Psoas muscle (tissue), 8 donors: ENCODE measurements around the gene MMP28. TPM values are rescaled to one million over a fixed set of nuclear protein-coding genes. Genes with fewer than 3 reads are reported as not detected.

Experiments
- ATAC-seq, 4 donors: fragments of 200-7000 bp; cut with Tn5 transposase; one replicate each; pipeline ENCODE4 v1.9.1; 2020; ENCODE audit warnings: moderate library complexity in 3 of 4, mild to moderate bottlenecking in 2 of 4
- DNase-seq, 2 donors: peaks; one replicate each; pipeline ENCODE4 v3.0.0-alpha.2; 2020
- H3K27ac ChIP-seq: fragments of 200-600 bp; one replicate; pipeline ENCODE4 v1.8.0; 2022
- H3K27me3 ChIP-seq, 3 donors: fragments of 200-600 bp in 1 of 3; one replicate each; pipeline versions ENCODE4 v1.6.1 to v1.8.0; 2013 to 2022; ENCODE audit warnings: low read length in 2 of 3, mild to moderate bottlenecking in 2 of 3, moderate library complexity in 1 of 3; ENCODE audit not compliant: insufficient read depth in 3 of 3
- H3K36me3 ChIP-seq, 2 donors: fragments of 200-600 bp in 1 of 2; one replicate each; pipeline versions ENCODE4 v1.6.1 to v1.8.0; 2013 to 2022; ENCODE audit warnings: low read depth in 1 of 2, mild to moderate bottlenecking in 1 of 2, moderate library complexity in 1 of 2; ENCODE audit not compliant: insufficient read depth in 1 of 2
- H3K4me1 ChIP-seq: fragments of 200-600 bp; one replicate; pipeline ENCODE4 v1.8.0; 2022
- H3K4me3 ChIP-seq: fragments of 200-600 bp; one replicate; pipeline ENCODE4 v1.8.0; 2022; ENCODE audit warnings: mild to moderate bottlenecking
- H3K9me3 ChIP-seq: fragments of 200-600 bp; one replicate; pipeline ENCODE4 v1.8.0; 2022
- whole genome bisulfite sequencing, 3 donors: extraction: QIAGEN DNeasy Blood & Tissue Kit; methylation state at CpG; one replicate each; pipeline versions ENCODE4 v1.1.6 to v1.1.7; 2013; 5-methylcytosine and 5-hydroxymethylcytosine counted together
- intact Hi-C, 2 donors: fragments of 100-400 bp; cut with DNase I; formaldehyde crosslinking; loops; one replicate each; pipeline versions ENCODE4 v1.11.0 to v1.14.2; 2022
- polyA plus RNA-seq, 3 donors: library from polyadenylated mRNA; stranded (reverse); fragments of 200-250 nt; gene quantifications; one replicate each; pipeline ENCODE4 v1.2.3, GENCODE V29; 2013
- total RNA-seq, 4 donors: library from RNA; stranded (reverse); fragmentation: NEBNext Ultra II Directional in 2 of 4; extraction: Animal tissue kit (Norgen Biotek cat#: 25700) in 2 of 4; gene quantifications; one replicate each; pipeline versions ENCODE4 v1.2.1 to v1.2.4, GENCODE V29; 2021 to 2023
- TF ChIP-seq, protein P1 (sequence below): fragments of 200-600 bp; IDR thresholded peaks from one replicate; pipeline ENCODE4 v1.8.0; 2022; ENCODE audit warnings: antibody characterized with exemption
- donor health status: healthy with polysubstance abuse.
- donor health status: DM: no; HTN: no; CAD: no; lungs with moderate emphysema.
- donor health status: Bipolar disorder and iron deficiency.
- donor health status: healthy.
- donor health status: DM: yes; HTN: yes; CAD: no.
- donor health status: DM: no; HTN: no; CAD: no.
- donor health status: DM: no; HTN: no; CAD: no.
- donor health status: DM: yes; HTN: yes; CAD: no.

MMP28 gene
- total and polyA plus RNA-seq, 7 donors: 0.61 to 5.5 (median 1.7) TPM

DNA sequence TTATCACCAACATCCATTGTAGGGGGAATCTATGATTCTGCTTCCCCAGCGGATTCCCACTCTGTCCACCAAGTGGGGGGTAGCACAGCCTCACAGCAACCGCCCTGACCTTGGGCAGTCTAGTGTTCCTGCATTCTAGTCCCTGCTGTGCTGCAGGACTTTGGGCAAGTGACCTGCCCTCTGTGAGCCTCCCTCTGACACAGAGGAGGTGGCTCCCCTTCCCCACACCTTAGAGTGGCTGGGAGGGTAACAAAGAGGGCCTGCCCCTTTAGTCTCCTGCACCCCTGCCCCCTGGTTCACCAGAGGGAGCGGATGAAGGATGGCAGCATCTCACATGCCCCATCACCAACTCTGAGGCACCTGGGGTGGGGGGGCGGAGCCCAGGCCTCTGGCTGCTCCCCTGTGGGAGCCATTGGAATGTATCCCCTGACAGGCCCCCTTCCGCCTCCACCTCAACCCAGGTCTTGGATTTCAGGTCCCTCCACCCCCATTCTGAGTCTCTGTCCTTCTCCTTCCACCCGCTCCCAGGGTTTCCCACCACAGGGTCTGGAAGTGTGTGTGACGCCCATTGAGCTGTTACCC is 52.5 kb downstream of the MMP28 start:
- no peak overlapping the region for H3K27ac ChIP-seq
- H3K4me1 ChIP-seq: peaks cover 13% of the 10 kb centered on the region
- peaks cover 0 to 7% (median 0%) of the 10 kb centered on the region in 3 donors for H3K27me3 ChIP-seq
- WGBS, 3 donors: 61 to 65% (median 61%) methylated on average over 7 of the region's 7 CpGs
- no peak overlapping the region for H3K4me3 ChIP-seq
- ATAC-seq (no peak), DNase-seq (no peak)
- H3K36me3 ChIP-seq: no peaks in the 10 kb centered on the region
- H3K9me3 ChIP-seq: no peaks in the 10 kb centered on the region
- TF ChIP-seq, protein P1, sequence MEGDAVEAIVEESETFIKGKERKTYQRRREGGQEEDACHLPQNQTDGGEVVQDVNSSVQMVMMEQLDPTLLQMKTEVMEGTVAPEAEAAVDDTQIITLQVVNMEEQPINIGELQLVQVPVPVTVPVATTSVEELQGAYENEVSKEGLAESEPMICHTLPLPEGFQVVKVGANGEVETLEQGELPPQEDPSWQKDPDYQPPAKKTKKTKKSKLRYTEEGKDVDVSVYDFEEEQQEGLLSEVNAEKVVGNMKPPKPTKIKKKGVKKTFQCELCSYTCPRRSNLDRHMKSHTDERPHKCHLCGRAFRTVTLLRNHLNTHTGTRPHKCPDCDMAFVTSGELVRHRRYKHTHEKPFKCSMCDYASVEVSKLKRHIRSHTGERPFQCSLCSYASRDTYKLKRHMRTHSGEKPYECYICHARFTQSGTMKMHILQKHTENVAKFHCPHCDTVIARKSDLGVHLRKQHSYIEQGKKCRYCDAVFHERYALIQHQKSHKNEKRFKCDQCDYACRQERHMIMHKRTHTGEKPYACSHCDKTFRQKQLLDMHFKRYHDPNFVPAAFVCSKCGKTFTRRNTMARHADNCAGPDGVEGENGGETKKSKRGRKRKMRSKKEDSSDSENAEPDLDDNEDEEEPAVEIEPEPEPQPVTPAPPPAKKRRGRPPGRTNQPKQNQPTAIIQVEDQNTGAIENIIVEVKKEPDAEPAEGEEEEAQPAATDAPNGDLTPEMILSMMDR: no peak
- intact Hi-C loops: loop anchor here (5.0 to 10.0 kb wide), 3 partner anchors 81 to 428 kb away; no protein-coding TSS in a partner anchor

DNA sequence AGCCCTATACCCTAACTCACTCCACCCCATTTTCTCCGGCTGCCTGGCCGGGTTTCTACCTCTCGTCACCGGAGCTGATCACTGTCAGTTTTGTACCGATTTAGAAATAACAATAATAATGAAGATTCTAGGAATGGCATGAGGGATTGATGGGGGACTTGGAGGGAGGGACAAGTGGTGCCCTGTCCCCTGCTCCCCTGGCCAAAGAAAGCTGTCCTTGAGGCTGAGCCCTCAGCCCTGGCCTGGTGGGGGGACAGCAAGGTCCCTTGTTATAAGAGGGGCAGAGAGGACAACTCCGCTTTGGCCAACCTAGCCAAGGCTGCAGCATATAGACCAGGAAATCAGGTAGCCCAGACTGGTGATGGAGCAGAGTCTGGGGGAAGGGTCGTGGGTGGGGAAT is 52.9 kb downstream of the MMP28 start:
- 57 to 72% (median 60%) methylated on average over 7 of the region's 7 CpGs for WGBS, 3 donors
- intact Hi-C loops: loop anchor here (5.0 to 10.0 kb wide), 3 partner anchors 80 to 428 kb away; no protein-coding TSS in a partner anchor
- Histone ChIP-seq H3K9me3 (no peaks in the 10 kb centered on the region), H3K4me3 (no peak overlapping the region), H3K27me3 (peaks cover 0 to 7% (median 0%) of the 10 kb centered on the region in 3 donors), H3K27ac (no peak overlapping the region), H3K4me1 (peaks cover 13% of the 10 kb centered on the region), H3K36me3 (no peaks in the 10 kb centered on the region)
- ATAC-seq: no peak
- no peak for DNase-seq
- TF ChIP-seq, protein P1: no peak

DNA sequence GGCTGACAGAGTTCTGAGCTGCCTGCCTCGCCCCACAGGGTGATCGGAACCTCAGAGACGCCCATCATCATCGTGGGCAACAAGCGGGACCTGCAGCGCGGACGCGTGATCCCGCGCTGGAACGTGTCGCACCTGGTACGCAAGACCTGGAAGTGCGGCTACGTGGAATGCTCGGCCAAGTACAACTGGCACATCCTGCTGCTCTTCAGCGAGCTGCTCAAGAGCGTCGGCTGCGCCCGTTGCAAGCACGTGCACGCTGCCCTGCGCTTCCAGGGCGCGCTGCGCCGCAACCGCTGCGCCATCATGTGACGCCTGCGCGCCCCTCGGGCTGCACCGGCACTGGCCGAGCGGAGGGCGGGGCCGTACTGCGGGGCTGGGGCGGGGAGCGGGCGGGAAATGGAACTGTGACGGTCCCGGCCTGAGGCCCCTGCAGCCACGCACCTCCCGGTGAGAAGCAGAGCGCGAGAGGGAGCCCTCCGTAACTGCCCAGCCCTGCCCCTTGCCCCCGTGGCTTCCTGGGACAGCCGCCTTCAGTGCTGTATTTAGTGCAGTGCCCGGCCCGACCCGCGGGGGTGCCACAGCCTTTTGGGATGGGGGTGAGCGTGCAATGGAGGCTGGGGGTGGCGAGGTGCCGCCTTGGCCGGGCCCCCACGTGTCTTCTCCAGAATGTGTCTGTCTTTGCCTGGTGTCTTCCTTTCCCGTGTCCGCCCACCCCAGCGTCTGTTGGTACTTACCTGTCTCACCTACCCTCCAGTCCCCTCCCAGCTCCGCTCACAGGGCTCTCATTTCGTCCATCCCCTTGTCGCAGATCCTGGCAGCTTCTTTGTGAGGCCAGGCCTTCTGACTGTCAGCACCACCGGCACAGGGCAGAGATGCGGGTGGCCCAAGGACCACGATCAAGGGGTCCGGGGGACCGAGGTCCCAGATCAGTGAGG is 54.2 kb downstream of the MMP28 start:
- H3K27ac ChIP-seq: no peak overlapping the region
- TF ChIP-seq, protein P1: no peak
- peaks cover 0 to 7% (median 0%) of the 10 kb centered on the region in 3 donors for H3K27me3 ChIP-seq
- no peaks in the 10 kb centered on the region for H3K36me3 ChIP-seq
- ATAC-seq (peak; percentile 60 to 86 (median 70)), DNase-seq (no peak)
- peak overlapping the region; percentile 57 for H3K4me3 ChIP-seq
- intact Hi-C loops: loop anchor here (2.0 to 10.0 kb wide), 4 partner anchors 79 to 426 kb away; no protein-coding TSS in a partner anchor
- no peaks in the 10 kb centered on the region for H3K9me3 ChIP-seq
- WGBS, 3 donors: 12 to 19% (median 15%) methylated on average over 58 to 73 of the region's 73 CpGs
- peaks cover 13% of the 10 kb centered on the region for H3K4me1 ChIP-seq

GRCh38 chr17:35740216-35740615 is 55.2 kb downstream of the MMP28 start:
- Histone ChIP-seq H3K9me3 (no peaks in the 10 kb centered on the region), H3K4me3 (no peak overlapping the region), H3K4me1 (peaks cover 13% of the 10 kb centered on the region), H3K27me3 (peaks cover 0 to 7% (median 0%) of the 10 kb centered on the region in 3 donors), H3K27ac (no peak overlapping the region), H3K36me3 (no peaks in the 10 kb centered on the region)
- intact Hi-C loops: loop anchor here (2.0 to 10.0 kb wide), 4 partner anchors 78 to 425 kb away; no protein-coding TSS in a partner anchor
- DNase-seq (no peak), ATAC-seq (no peak)
- TF ChIP-seq, protein P1: no peak
- WGBS, 3 donors: 84 to 88% (median 87%) methylated on average over 7 of the region's 7 CpGs
